ENCODE measurements around the gene TCAP.
A peak's percentile ranks its signal among the peaks of the same experiment; 100 is the strongest.

Gene TCAP

GRCh38 chr17:39667945-39668924, 3.1 kb downstream of the TCAP start, which contains the start of gene PNMT:
PNMT (plus strand) TSS chr17:39668453; CDS start chr17:39668476, 23 bp downstream.
- peak; percentile 51 for DNase-seq

- no peak for DNase-seq
Measured at GRCh38 chr17:39669897-39670735, 5.0 kb downstream of the TCAP start.

- no peak for DNase-seq
Measured at GRCh38 chr17:39670746-39671145, 5.6 kb downstream of the TCAP start.

GRCh38 chr17:39671651-39672521, 6.7 kb downstream of the TCAP start:
- peak; percentile 28 for DNase-seq

GRCh38 chr17:39672522-39673334, 7.6 kb downstream of the TCAP start:
- no peak for DNase-seq

- no peak for DNase-seq
Measured at GRCh38 chr17:39673335-39674081, 8.4 kb downstream of the TCAP start.

GRCh38 chr17:39674179-39674578, 9.0 kb downstream of the TCAP start:
- DNase-seq = no peak

- no peak for DNase-seq
Measured at GRCh38 chr17:39674702-39675389, 9.7 kb downstream of the TCAP start.

- no peak for DNase-seq
Measured at GRCh38 chr17:39675390-39676082, 10.4 kb downstream of the TCAP start.

- DNase-seq = peak; percentile 44
Measured at GRCh38 chr17:39676198-39676819, 11.2 kb downstream of the TCAP start.

GRCh38 chr17:39677072-39677471, 11.9 kb downstream of the TCAP start:
- DNase-seq = no peak

GRCh38 chr17:39677542-39678339, 12.6 kb downstream of the TCAP start:
- DNase-seq = peak; percentile 71

- no peak for DNase-seq
Measured at GRCh38 chr17:39678340-39679116, 13.4 kb downstream of the TCAP start.

- no peak for DNase-seq
Measured at GRCh38 chr17:39679521-39680192, 14.5 kb downstream of the TCAP start.

- DNase-seq = no peak
Measured at GRCh38 chr17:39683295-39683939, 18.3 kb downstream of the TCAP start.

Data from fibroblast of skin of back (primary cell).